ENCODE data around the gene TNFRSF12A. TPM values are rescaled to one million over a fixed set of nuclear protein-coding genes. Genes with fewer than 3 reads are reported as not detected.

Gene TNFRSF12A
- total and polyA plus RNA-seq, 2 of the 13 experiments (the other 11 are each of a cell fraction or from before 2014, with no cell fraction given) = 61.9 to 66.0 TPM

GRCh38 chr16:2983706-2984136 is 36.4 kb upstream of the TNFRSF12A start (continued):
- TF ChIP-seq, protein P1, sequence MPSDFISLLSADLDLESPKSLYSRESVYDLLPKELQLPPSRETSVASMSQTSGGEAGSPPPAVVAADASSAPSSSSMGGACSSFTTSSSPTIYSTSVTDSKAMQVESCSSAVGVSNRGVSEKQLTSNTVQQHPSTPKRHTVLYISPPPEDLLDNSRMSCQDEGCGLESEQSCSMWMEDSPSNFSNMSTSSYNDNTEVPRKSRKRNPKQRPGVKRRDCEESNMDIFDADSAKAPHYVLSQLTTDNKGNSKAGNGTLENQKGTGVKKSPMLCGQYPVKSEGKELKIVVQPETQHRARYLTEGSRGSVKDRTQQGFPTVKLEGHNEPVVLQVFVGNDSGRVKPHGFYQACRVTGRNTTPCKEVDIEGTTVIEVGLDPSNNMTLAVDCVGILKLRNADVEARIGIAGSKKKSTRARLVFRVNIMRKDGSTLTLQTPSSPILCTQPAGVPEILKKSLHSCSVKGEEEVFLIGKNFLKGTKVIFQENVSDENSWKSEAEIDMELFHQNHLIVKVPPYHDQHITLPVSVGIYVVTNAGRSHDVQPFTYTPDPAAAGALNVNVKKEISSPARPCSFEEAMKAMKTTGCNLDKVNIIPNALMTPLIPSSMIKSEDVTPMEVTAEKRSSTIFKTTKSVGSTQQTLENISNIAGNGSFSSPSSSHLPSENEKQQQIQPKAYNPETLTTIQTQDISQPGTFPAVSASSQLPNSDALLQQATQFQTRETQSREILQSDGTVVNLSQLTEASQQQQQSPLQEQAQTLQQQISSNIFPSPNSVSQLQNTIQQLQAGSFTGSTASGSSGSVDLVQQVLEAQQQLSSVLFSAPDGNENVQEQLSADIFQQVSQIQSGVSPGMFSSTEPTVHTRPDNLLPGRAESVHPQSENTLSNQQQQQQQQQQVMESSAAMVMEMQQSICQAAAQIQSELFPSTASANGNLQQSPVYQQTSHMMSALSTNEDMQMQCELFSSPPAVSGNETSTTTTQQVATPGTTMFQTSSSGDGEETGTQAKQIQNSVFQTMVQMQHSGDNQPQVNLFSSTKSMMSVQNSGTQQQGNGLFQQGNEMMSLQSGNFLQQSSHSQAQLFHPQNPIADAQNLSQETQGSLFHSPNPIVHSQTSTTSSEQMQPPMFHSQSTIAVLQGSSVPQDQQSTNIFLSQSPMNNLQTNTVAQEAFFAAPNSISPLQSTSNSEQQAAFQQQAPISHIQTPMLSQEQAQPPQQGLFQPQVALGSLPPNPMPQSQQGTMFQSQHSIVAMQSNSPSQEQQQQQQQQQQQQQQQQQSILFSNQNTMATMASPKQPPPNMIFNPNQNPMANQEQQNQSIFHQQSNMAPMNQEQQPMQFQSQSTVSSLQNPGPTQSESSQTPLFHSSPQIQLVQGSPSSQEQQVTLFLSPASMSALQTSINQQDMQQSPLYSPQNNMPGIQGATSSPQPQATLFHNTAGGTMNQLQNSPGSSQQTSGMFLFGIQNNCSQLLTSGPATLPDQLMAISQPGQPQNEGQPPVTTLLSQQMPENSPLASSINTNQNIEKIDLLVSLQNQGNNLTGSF (CRISPR knock-in tag; IDR thresholded peaks at IDR 0.05) = no peak
- 0 out of 2 replicates have a peak, but pooled peaks have one; percentile 30 for TF ChIP-seq HDAC1 (CRISPR knock-in tag; IDR thresholded peaks at IDR 0.05)
- TF ChIP-seq ZNF431 (CRISPR knock-in tag; IDR thresholded peaks at IDR 0.05; ENCODE audit: borderline replicate concordance, low read depth) = no peak
- TF ChIP-seq ZNF30 (CRISPR knock-in tag; IDR thresholded peaks at IDR 0.05) = no peak
- no peak for TF ChIP-seq DR1 (CRISPR knock-in tag; IDR thresholded peaks at IDR 0.05)
- TF ChIP-seq BCL6 (CRISPR knock-in tag; IDR thresholded peaks at IDR 0.05) = no peak
- TF ChIP-seq MAX (IDR thresholded peaks at IDR 0.05) = peak; percentile 57; the same call in 1 of the 2 replicates
- no peak for TF ChIP-seq ZNF598 (CRISPR knock-in tag; IDR thresholded peaks at IDR 0.05; ENCODE audit: borderline replicate concordance)
- TF ChIP-seq, protein P2, sequence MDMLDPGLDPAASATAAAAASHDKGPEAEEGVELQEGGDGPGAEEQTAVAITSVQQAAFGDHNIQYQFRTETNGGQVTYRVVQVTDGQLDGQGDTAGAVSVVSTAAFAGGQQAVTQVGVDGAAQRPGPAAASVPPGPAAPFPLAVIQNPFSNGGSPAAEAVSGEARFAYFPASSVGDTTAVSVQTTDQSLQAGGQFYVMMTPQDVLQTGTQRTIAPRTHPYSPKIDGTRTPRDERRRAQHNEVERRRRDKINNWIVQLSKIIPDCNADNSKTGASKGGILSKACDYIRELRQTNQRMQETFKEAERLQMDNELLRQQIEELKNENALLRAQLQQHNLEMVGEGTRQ (IDR thresholded peaks at IDR 0.05; ENCODE audit: low read depth, low read length) = no peak
- TF ChIP-seq, protein P2 (CRISPR knock-in tag; IDR thresholded peaks at IDR 0.05; ENCODE audit: borderline replicate concordance) = no peak
- TF ChIP-seq ZNF574 (CRISPR knock-in tag; IDR thresholded peaks at IDR 0.05) = peak; percentile 34; the same call in 1 of the 2 replicates
- no peak for TF ChIP-seq ZNF572 (CRISPR knock-in tag; IDR thresholded peaks at IDR 0.05)
- 0 out of 2 replicates have a peak, but pooled peaks have one; percentile 51 for TF ChIP-seq IRX3 (CRISPR knock-in tag; IDR thresholded peaks at IDR 0.05; ENCODE audit: borderline replicate concordance, low read depth)
- no peak for TF ChIP-seq ERF (CRISPR knock-in tag; IDR thresholded peaks at IDR 0.05)
- no peak for TF ChIP-seq ZNF678 (CRISPR knock-in tag; IDR thresholded peaks at IDR 0.05)
- no peak; the same call in 1 of the 2 replicates for TF ChIP-seq AKAP8 (CRISPR knock-in tag; IDR thresholded peaks at IDR 0.05)
- TF ChIP-seq ZNF672 (CRISPR knock-in tag; IDR thresholded peaks at IDR 0.05) = no peak
- TF ChIP-seq, protein P3, sequence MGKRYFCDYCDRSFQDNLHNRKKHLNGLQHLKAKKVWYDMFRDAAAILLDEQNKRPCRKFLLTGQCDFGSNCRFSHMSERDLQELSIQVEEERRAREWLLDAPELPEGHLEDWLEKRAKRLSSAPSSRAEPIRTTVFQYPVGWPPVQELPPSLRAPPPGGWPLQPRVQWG (CRISPR knock-in tag; IDR thresholded peaks at IDR 0.05; ENCODE audit: borderline replicate concordance, low read depth) = no peak
- no peak for TF ChIP-seq SMYD3 (CRISPR knock-in tag; IDR thresholded peaks at IDR 0.05)

Data from HepG2 (cell line).